HepG2 (cell line): ENCODE data around the gene TLK1. TPM values are rescaled to one million over a fixed set of nuclear protein-coding genes. Genes with fewer than 3 reads are reported as not detected.

Source experiments
- CSRNP2 ChIP-seq: sonication (generic); formaldehyde crosslinking; conservative IDR thresholded peaks from 2 replicates; pipeline ENCODE4 v1.8.0; 2022; ENCODE audit warnings: low read depth, missing genetic modification reagents
- GABPA ChIP-seq, 2 experiments: IDR thresholded peaks; 2 replicates each; pipeline ENCODE4 v1.6.1; 2011 to 2016; ENCODE audit warnings: low read depth in 2 of 2, low read length in 1 of 2, missing biosample characterization in 1 of 2, missing genetic modification characterization in 1 of 2
- KLF11 ChIP-seq: IDR thresholded peaks from 2 replicates; pipeline ENCODE4 v1.6.1; 2016; ENCODE audit warnings: missing compliant biosample characterization
- MLXIP ChIP-seq: sonication (generic); formaldehyde crosslinking; IDR thresholded peaks from 2 replicates; pipeline ENCODE4 v1.9.0; 2021; ENCODE audit warnings: missing genetic modification reagents, borderline replicate concordance
- NR2F2 ChIP-seq: IDR thresholded peaks from 2 replicates; pipeline ENCODE4 v1.6.1; 2012; ENCODE audit warnings: low read depth, inconsistent platforms, borderline replicate concordance
- PAWR ChIP-seq: sonication (generic); formaldehyde crosslinking; IDR thresholded peaks from 2 replicates; pipeline ENCODE4 v1.4.0; 2020; ENCODE audit warnings: missing genetic modification reagents, mild to moderate bottlenecking, borderline replicate concordance
- PBX2 ChIP-seq: IDR thresholded peaks from 2 replicates; pipeline ENCODE4 v1.6.1; 2016; ENCODE audit warnings: control low read depth
- RERE ChIP-seq: IDR thresholded peaks from 2 replicates; pipeline ENCODE4 v1.6.1; 2016; ENCODE audit warnings: low read depth, missing genetic modification reagents, missing compliant biosample characterization
- SAP130 ChIP-seq: IDR thresholded peaks from 2 replicates; pipeline ENCODE4 v1.6.1; 2016; ENCODE audit warnings: low read depth
- ZNF230 ChIP-seq: sonication (generic); formaldehyde crosslinking; IDR thresholded peaks from 2 replicates; pipeline ENCODE4 v1.4.0; 2020; ENCODE audit warnings: mild to moderate bottlenecking, missing genetic modification reagents
- ZNF253 ChIP-seq: sonication (generic); formaldehyde crosslinking; IDR thresholded peaks from 2 replicates; pipeline ENCODE4 v1.8.0; 2022; ENCODE audit warnings: mild to moderate bottlenecking, missing genetic modification reagents, borderline replicate concordance
- ZNF660 ChIP-seq: sonication (generic); formaldehyde crosslinking; IDR thresholded peaks from 2 replicates; pipeline ENCODE4 v1.5.1; 2020; ENCODE audit warnings: mild to moderate bottlenecking, low read depth, missing genetic modification reagents, borderline replicate concordance
- ZSCAN5A ChIP-seq: sonication (generic); formaldehyde crosslinking; IDR thresholded peaks from 2 replicates; pipeline ENCODE4 v1.8.0; 2022; ENCODE audit warnings: mild to moderate bottlenecking, missing genetic modification reagents, borderline replicate concordance
- polyA plus RNA-seq, 8 experiments: library from polyadenylated mRNA; depleted of rRNA in 3 of 8; stranded (reverse) in 7 of 8; unstranded in 1 of 8; fragments of >200 nt; fragmentation: Illumina TruSeq in 4 of 8; extraction: Trizol in 4 of 8; gene quantifications; 2 replicates each; pipeline versions ENCODE4 v1.2.1 to v1.2.3, GENCODE V29; 2011 to 2016; ENCODE audit warnings: low read depth in 4 of 8, missing spikeins in 1 of 8, mixed read lengths in 1 of 8; ENCODE audit not compliant: insufficient read depth in 1 of 8
- total RNA-seq, 5 experiments: library from RNA; depleted of rRNA; stranded (reverse); fragments of >200 nt; fragmentation: Illumina TruSeq; extraction: Trizol; gene quantifications; 2 replicates each; pipeline ENCODE4 v1.2.3, GENCODE V29; 2016; ENCODE audit warnings: low read depth in 1 of 5

Gene TLK1
- total and polyA plus RNA-seq, 2 of the 13 experiments (the other 11 are each of a cell fraction or from before 2014, with no cell fraction given): 16.8 to 28.7 TPM

GRCh38 chr2:171159372-171160118 lies 1.1 kb downstream of the TLK1 start (continued):
- no peak for TF ChIP-seq RERE (CRISPR knock-in tag)
- TF ChIP-seq ZNF230 (CRISPR knock-in tag): 0 out of 2 replicates have a peak, but pooled peaks have one; percentile 61
- peak; percentile 73; the same call in 1 of the 2 replicates for TF ChIP-seq ZSCAN5A (CRISPR knock-in tag)
- TF ChIP-seq SAP130: peak; percentile 68
- TF ChIP-seq KLF11: no peak; the same call in 1 of the 2 replicates
- TF ChIP-seq PBX2 (CRISPR knock-in tag): no peak
- no peak for TF ChIP-seq ZNF660 (CRISPR knock-in tag)
- no peak for TF ChIP-seq CSRNP2
- TF ChIP-seq ZNF253 (CRISPR knock-in tag): no peak
- 0 out of 2 replicates have a peak, but pooled peaks have one; percentile 69 for TF ChIP-seq PAWR (CRISPR knock-in tag)
- no peak for TF ChIP-seq GABPA (IDR thresholded peaks at IDR 0.05; ENCODE audit: low read depth, low read length)
- TF ChIP-seq GABPA (CRISPR knock-in tag; IDR thresholded peaks at IDR 0.05; ENCODE audit: low read depth): peak; percentile 17; the same call in 1 of the 2 replicates
- no peak for TF ChIP-seq MLXIP
- TF ChIP-seq NR2F2: no peak
